Ascending aorta (tissue), 2 donors: ENCODE results near the gene RPAIN. TPM values are rescaled to one million over a fixed set of nuclear protein-coding genes. Genes with fewer than 3 reads are reported as not detected.
A peak's percentile ranks its signal among the peaks of the same experiment; 100 is the strongest.

Source experiments
- DNase-seq, 2 donors: peaks; one replicate each; pipeline ENCODE4 v3.0.0-alpha.2; 2019; ENCODE audit warnings: low spot score in 2 of 2
- H3K27ac ChIP-seq, 2 donors: fragments of 200-600 bp; sonication (generic); one replicate each; pipeline ENCODE4 v1.5.1; 2016 to 2017; ENCODE audit warnings: mild to moderate bottlenecking in 1 of 2
- H3K27me3 ChIP-seq: fragments of 200-600 bp; sonication (generic); one replicate; pipeline ENCODE4 v1.5.1; 2017
- H3K36me3 ChIP-seq, 2 donors: fragments of 200-600 bp; sonication (generic); one replicate each; pipeline ENCODE4 v1.5.1; 2016
- H3K4me1 ChIP-seq, 2 donors: fragments of 200-600 bp; sonication (generic); one replicate each; pipeline ENCODE4 v1.5.1; 2016 to 2017; ENCODE audit warnings: mild to moderate bottlenecking in 1 of 2
- H3K4me3 ChIP-seq, 2 donors: fragments of 200-600 bp; sonication (generic); one replicate each; pipeline ENCODE4 v1.5.1; 2016 to 2017; ENCODE audit warnings: mild to moderate bottlenecking in 1 of 2
- H3K9me3 ChIP-seq, 2 donors: fragments of 200-600 bp; sonication (generic); one replicate each; pipeline ENCODE4 v1.5.1; 2016
- intact Hi-C: fragments of 100-400 bp; cut with DNase I; formaldehyde crosslinking; loops from one replicate; pipeline ENCODE4 v1.15.1; 2023
- total RNA-seq: library from RNA; depleted of rRNA; stranded (reverse); fragments of >200 nt; gene quantifications from one replicate; pipeline ENCODE4 v1.1.0, GENCODE V29; 2016
- TF ChIP-seq, protein P1 (sequence below), 3 experiments: fragments of 200-600 bp in 2 of 3; fragments of 450-650 bp in 1 of 3; sonication (generic) in 2 of 3; IDR thresholded peaks; one replicate each; pipeline ENCODE4 v1.5.1; 2016 to 2019; ENCODE audit warnings: antibody characterized with exemption in 3 of 3, mild to moderate bottlenecking in 1 of 3, moderate library complexity in 1 of 3

Gene RPAIN, protein sequence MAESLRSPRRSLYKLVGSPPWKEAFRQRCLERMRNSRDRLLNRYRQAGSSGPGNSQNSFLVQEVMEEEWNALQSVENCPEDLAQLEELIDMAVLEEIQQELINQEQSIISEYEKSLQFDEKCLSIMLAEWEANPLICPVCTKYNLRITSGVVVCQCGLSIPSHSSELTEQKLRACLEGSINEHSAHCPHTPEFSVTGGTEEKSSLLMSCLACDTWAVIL
- total RNA-seq, result 6.4 TPM

DNA sequence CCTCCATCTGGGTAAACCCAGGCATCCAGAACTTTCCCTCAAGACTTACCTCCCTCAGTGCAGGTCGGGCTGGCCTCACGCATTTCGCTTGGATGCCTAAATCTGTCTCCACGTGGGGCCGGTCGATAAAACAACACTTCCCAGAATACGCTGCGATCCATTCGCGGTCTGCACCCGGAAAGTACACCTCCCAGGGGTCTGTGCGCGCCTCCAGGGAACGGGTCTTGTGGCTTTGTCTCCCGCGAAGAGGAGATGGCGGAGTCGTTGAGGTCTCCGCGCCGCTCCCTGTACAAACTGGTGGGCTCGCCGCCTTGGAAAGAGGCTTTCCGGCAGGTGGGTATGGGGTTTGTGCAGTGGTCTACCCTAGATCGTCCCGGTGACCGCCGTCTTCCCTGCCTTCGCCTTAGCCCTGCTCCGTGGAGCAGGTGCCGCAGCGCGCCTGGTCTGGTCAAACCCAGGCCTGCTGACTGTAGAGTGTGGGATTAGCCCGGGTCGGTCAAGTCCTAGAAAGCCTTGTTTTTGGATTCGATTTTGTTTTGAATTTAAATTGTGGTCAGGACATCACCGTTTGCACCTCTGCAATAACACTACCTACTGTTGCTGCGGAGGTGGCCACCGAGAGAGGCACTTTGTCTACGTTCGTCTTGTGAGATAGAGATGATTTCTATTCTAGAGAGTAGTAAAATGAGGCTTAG is at the start of gene RPAIN:
Gene RPAIN, plus strand, starts transcription at position 224 of the 695 bp plus-strand sequence. Its CDS starts 29 bp downstream, at position 253.
- Histone ChIP-seq H3K27ac (peak within 1 kb of the TSS; percentile 78 to 82), H3K36me3 (peaks cover 28 to 43% of the 10 kb centered on the region in 2 donors), H3K4me1 (peaks cover 4 to 18% of the 10 kb centered on the region in 2 donors), H3K9me3 (no peaks in the 10 kb centered on the region), H3K27me3 (no peaks in the 10 kb centered on the region), H3K4me3 (peak within 1 kb of the TSS; percentile 68 to 84)
- TF ChIP-seq, protein P1, sequence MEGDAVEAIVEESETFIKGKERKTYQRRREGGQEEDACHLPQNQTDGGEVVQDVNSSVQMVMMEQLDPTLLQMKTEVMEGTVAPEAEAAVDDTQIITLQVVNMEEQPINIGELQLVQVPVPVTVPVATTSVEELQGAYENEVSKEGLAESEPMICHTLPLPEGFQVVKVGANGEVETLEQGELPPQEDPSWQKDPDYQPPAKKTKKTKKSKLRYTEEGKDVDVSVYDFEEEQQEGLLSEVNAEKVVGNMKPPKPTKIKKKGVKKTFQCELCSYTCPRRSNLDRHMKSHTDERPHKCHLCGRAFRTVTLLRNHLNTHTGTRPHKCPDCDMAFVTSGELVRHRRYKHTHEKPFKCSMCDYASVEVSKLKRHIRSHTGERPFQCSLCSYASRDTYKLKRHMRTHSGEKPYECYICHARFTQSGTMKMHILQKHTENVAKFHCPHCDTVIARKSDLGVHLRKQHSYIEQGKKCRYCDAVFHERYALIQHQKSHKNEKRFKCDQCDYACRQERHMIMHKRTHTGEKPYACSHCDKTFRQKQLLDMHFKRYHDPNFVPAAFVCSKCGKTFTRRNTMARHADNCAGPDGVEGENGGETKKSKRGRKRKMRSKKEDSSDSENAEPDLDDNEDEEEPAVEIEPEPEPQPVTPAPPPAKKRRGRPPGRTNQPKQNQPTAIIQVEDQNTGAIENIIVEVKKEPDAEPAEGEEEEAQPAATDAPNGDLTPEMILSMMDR (IDR thresholded peaks at IDR 0.05), result no peak
- intact Hi-C loops, result loop anchor here (1.0 to 10.0 kb wide), 4 partner anchors 19 to 1595 kb away; partner anchors contain the start of genes C1QBP, DHX33, RABEP1 and RNASEK
- DNase-seq, result peak; percentile 69 to 92

DNA sequence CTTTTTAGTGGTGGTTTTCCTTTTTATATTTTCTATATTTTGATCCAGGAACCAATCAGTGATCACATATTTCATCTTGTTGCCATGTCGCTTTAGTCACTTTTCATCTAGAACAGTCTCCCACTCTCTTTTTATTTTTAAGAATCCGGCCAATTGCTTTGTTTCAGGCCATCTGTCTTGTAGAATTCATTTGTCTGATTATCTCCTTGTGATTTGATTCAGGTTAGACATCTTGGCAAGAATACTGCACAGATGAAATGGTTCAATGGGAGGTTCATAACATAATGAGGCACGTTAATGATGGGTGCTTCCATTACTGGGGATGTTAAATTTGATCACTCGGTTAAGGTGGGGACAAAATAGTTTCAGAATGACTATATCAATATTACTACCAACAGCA is 49.6 kb upstream of the RPAIN start:
- H3K4me3 ChIP-seq, result no peak overlapping the region
- TF ChIP-seq, protein P1 (IDR thresholded peaks at IDR 0.05), result no peak
- H3K4me1 ChIP-seq, result no peaks in the 10 kb centered on the region
- intact Hi-C loops, result no loop called here
- H3K36me3 ChIP-seq, result peaks cover 41 to 93% of the 10 kb centered on the region in 2 donors
- no peak for DNase-seq
- no peaks in the 10 kb centered on the region for H3K9me3 ChIP-seq
- no peak overlapping the region for H3K27ac ChIP-seq
- H3K27me3 ChIP-seq, result no peaks in the 10 kb centered on the region

DNA sequence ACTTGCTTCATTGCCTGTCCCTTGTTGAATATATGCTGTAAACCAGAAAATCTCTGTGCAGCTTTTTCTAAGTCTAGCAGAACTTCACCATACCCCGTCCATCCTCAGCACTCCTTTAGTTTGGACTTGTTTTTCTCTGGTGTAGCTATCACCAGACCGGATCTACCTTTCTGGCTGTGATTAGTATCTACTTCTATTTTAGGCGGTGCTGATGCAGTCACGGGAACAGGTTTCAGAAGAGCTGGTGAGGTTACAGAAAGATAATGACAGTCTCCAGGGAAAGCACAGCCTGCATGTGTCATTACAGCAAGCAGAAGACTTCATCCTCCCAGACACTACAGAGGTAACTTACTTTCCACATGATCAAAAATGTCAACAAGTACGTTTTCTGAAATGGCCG is 46.9 kb upstream of the RPAIN start:
- H3K4me1 ChIP-seq, result no peaks in the 10 kb centered on the region
- H3K9me3 ChIP-seq, result no peaks in the 10 kb centered on the region
- TF ChIP-seq, protein P1 (IDR thresholded peaks at IDR 0.05), result no peak
- peaks cover 60 to 97% of the 10 kb centered on the region in 2 donors for H3K36me3 ChIP-seq
- no peak for DNase-seq
- H3K27ac ChIP-seq, result no peak overlapping the region
- H3K27me3 ChIP-seq, result no peaks in the 10 kb centered on the region
- intact Hi-C loops, result no loop called here
- no peak overlapping the region for H3K4me3 ChIP-seq

DNA sequence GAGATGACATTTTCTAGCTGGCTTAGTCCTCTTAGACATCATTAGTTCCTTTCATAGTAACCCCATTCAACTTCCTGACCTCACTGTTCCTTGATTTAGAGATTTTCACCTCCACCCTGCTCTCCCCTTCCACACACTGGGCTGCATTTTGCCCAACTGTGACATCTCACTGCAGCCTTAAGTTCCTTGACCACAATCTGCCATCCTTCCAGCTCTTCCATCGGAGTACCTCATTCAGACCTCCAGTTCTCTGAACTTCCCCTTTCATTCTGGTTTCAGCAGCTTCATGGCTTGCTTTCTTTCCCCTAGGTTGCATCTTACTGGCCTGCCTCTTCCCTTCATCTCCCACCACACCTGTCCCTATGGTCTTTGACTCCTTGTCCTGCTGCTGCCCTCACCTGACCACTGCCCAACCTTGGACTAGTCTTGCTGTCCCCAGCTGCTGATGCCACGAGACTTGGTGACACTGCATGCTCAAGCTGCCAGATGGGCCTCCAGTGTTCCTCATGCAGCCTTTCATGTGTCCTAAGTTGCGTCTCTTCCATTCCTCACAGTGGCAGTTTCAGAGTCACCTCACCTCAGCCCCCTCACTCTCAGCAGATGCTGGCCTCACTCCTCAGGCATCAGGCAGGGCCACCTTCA is 41.3 kb upstream of the RPAIN start:
- H3K36me3 ChIP-seq, result peaks cover 77 to 97% of the 10 kb centered on the region in 2 donors
- H3K27me3 ChIP-seq, result no peaks in the 10 kb centered on the region
- no peak overlapping the region for H3K27ac ChIP-seq
- intact Hi-C loops, result no loop called here
- H3K9me3 ChIP-seq, result no peaks in the 10 kb centered on the region
- DNase-seq, result no peak
- TF ChIP-seq, protein P1 (IDR thresholded peaks at IDR 0.05), result no peak
- H3K4me3 ChIP-seq, result no peak overlapping the region
- H3K4me1 ChIP-seq, result no peaks in the 10 kb centered on the region

DNA sequence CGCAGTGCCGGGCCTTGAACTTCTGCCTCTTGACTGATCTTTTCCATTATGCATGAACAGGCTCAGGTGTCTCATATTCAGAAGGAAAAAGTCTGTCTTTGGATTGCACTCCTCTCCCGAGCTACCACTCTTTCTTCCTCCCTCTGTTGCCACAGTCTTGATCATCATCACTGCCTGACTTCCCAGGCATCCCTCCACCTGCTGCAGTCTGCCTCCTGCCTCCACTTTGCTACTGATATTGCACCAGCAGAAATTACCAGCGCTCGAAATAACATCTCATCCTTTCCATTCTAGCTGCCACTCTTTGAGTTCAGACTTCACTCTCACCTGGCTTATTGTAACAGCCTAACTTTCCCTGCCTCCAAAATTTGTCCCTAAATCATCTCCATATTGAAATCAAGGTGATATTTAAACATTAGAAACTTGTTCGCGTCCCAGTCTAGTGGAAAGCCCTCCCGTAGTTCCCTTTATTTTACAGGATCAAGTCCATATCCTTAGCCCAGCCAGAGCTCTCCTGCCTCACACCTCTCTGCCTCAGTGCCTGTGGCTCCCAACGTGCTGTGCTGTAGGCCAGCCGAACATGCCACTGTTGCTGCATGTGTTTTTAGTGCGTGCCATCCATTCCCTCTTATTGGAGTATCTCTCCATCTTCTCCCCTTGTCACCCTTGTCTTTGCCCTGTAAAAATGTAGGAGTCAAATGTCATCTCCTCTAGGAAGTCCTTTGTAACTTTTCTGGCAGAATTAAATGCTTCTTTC is 40.5 kb upstream of the RPAIN start:
- Histone ChIP-seq H3K9me3 (no peaks in the 10 kb centered on the region), H3K27ac (no peak overlapping the region), H3K4me1 (no peaks in the 10 kb centered on the region), H3K27me3 (no peaks in the 10 kb centered on the region), H3K36me3 (peaks cover 78 to 97% of the 10 kb centered on the region in 2 donors), H3K4me3 (no peak overlapping the region)
- TF ChIP-seq, protein P1 (IDR thresholded peaks at IDR 0.05), result no peak
- DNase-seq, result no peak
- intact Hi-C loops, result no loop called here
